ENCODE results near the gene TMEM41B.
"Not testable (repeated sequence)": the region's sequence is repeated elsewhere in the genome, so short reads cannot be mapped to it uniquely, and the experiment has no call there.

Gene TMEM41B

GRCh38 chr11:9314291-9315077 lies at the start of gene TMEM41B:
TMEM41B (minus strand) TSS chr11:9314593; CDS start chr11:9314441, 152 bp downstream.
- peak; percentile 99 for DNase-seq (ENCODE audit: low read depth)
- no peak for TF ChIP-seq CTCF (IDR thresholded peaks at IDR 0.05; ENCODE audit: insufficient read depth, low read depth, low read length, missing control alignments)
- peak within 1 kb of the TSS; percentile 98 for H3K4me3 ChIP-seq (ENCODE audit: low read depth, low read length)

- no peak for DNase-seq (ENCODE audit: low read depth)
- no peak for TF ChIP-seq CTCF (IDR thresholded peaks at IDR 0.05; ENCODE audit: insufficient read depth, low read depth, low read length, missing control alignments)
- no peak overlapping the region for H3K4me3 ChIP-seq (ENCODE audit: low read depth, low read length)
Observed at GRCh38 chr11:9362393-9362863, 48.0 kb upstream of the TMEM41B start.

GRCh38 chr11:9360862-9361622 lies 46.6 kb upstream of the TMEM41B start:
- DNase-seq (ENCODE audit: low read depth); H3K4me3 ChIP-seq (ENCODE audit: low read depth, low read length): not testable (repeated sequence)

GRCh38 chr11:9357041-9357440 lies 42.6 kb upstream of the TMEM41B start:
- DNase-seq (ENCODE audit: low read depth): no peak
- TF ChIP-seq CTCF (IDR thresholded peaks at IDR 0.05; ENCODE audit: insufficient read depth, low read depth, low read length, missing control alignments): no peak

GRCh38 chr11:9351321-9351881 lies 37.0 kb upstream of the TMEM41B start:
- no peak for DNase-seq (ENCODE audit: low read depth)
- TF ChIP-seq CTCF (IDR thresholded peaks at IDR 0.05; ENCODE audit: insufficient read depth, low read depth, low read length, missing control alignments): no peak
- no peak overlapping the region for H3K4me3 ChIP-seq (ENCODE audit: low read depth, low read length)

More at GRCh38 chr11:9357041-9357440, 42.6 kb upstream of the TMEM41B start:
- H3K4me3 ChIP-seq (ENCODE audit: low read depth, low read length): no peak overlapping the region

- H3K4me3 ChIP-seq (ENCODE audit: low read depth, low read length); DNase-seq (ENCODE audit: low read depth): not testable (repeated sequence)
Observed at GRCh38 chr11:9347779-9348178, 33.4 kb upstream of the TMEM41B start.

- no peak overlapping the region for H3K4me3 ChIP-seq (ENCODE audit: low read depth, low read length)
- TF ChIP-seq CTCF (IDR thresholded peaks at IDR 0.05; ENCODE audit: insufficient read depth, low read depth, low read length, missing control alignments): no peak
- DNase-seq (ENCODE audit: low read depth): no peak
Observed at GRCh38 chr11:9347100-9347499, 32.7 kb upstream of the TMEM41B start.

Data from GM12865 (cell line).